GM19467 (cell line): ENCODE measurements around the gene MIA.
"Not testable (repeated sequence)": the region's sequence is repeated elsewhere in the genome, so short reads cannot be mapped to it uniquely, and the experiment has no call there.

Experiments used
- ATAC-seq: cut with Tn5 transposase; IDR thresholded peaks from one replicate; pipeline ENCODE4 v1.9.1; 2021; ENCODE audit warnings: mild to moderate bottlenecking, moderate library complexity; ENCODE audit not compliant: unreplicated experiment

MIA gene

GRCh38 chr19:40801426-40802299 lies 26.3 kb downstream of the MIA start:
- ATAC-seq: no peak

- no peak for ATAC-seq
Observed at GRCh38 chr19:40802300-40803169, 27.2 kb downstream of the MIA start.

GRCh38 chr19:40803170-40803856 lies 28.0 kb downstream of the MIA start:
- ATAC-seq: no peak

GRCh38 chr19:40803857-40804782 lies 28.8 kb downstream of the MIA start:
- no peak for ATAC-seq

GRCh38 chr19:40804783-40805242 lies 29.5 kb downstream of the MIA start:
- no peak for ATAC-seq

- no peak for ATAC-seq
Observed at GRCh38 chr19:40805258-40805868, 30.0 kb downstream of the MIA start.

- ATAC-seq: no peak
Observed at GRCh38 chr19:40806423-40807146, 31.3 kb downstream of the MIA start.

GRCh38 chr19:40807147-40808020 lies 32.1 kb downstream of the MIA start:
- ATAC-seq: no peak

- ATAC-seq: no peak
Observed at GRCh38 chr19:40808021-40808325, 32.7 kb downstream of the MIA start.

- ATAC-seq: no peak
Observed at GRCh38 chr19:40808497-40808896, 33.2 kb downstream of the MIA start.

- no peak for ATAC-seq
Observed at GRCh38 chr19:40809358-40810086, 34.2 kb downstream of the MIA start.

- ATAC-seq: no peak
Observed at GRCh38 chr19:40810160-40810559, 34.8 kb downstream of the MIA start.

GRCh38 chr19:40810649-40811408 lies 35.5 kb downstream of the MIA start:
- ATAC-seq: peak; percentile 54

GRCh38 chr19:40811478-40812341 lies 36.4 kb downstream of the MIA start:
- no peak for ATAC-seq

- ATAC-seq: not testable (repeated sequence)
Observed at GRCh38 chr19:40812571-40812970, 37.2 kb downstream of the MIA start.

GRCh38 chr19:40813182-40813581 lies 37.9 kb downstream of the MIA start:
- no peak for ATAC-seq
